Brain microvascular endothelial cell (primary cell): ENCODE results near the gene GEMIN5.

Experiments
- DNase-seq: peaks from one replicate; pipeline ENCODE4 v3.0.0-alpha.2; 2020
- H3K27ac ChIP-seq: fragments of 250-450 bp; sonication (Bioruptor Pico); 2 replicates; pipeline ENCODE4 v1.5.1; 2020; ENCODE audit warnings: mild to moderate bottlenecking, moderate library complexity
- H3K27me3 ChIP-seq: fragments of 250-450 bp; sonication (Bioruptor Pico); replicated peaks from 2 replicates; pipeline ENCODE4 v1.5.1; 2020; ENCODE audit warnings: mild to moderate bottlenecking
- H3K36me3 ChIP-seq: fragments of 250-450 bp; sonication (Bioruptor Pico); replicated peaks from 2 replicates; pipeline ENCODE4 v1.5.1; 2020; ENCODE audit warnings: mild to moderate bottlenecking
- H3K4me3 ChIP-seq: 2 replicates; pipeline ENCODE4 v1.5.1; 2011; ENCODE audit warnings: low read depth, mild to moderate bottlenecking, control low read depth, low read length, moderate library complexity
- in situ Hi-C: cut with HindIII; loops from 2 replicates; pipeline ENCODE4 v1.10.0; 2017; ENCODE audit warnings: low sequenced_read_pairs, low pct_ligation_motif_present
- TF ChIP-seq, protein P1 (sequence below): IDR thresholded peaks from 2 replicates; pipeline ENCODE4 v1.5.1; 2011; ENCODE audit warnings: low read depth, mild to moderate bottlenecking, moderate library complexity, low read length, control low read depth, inconsistent platforms; ENCODE audit errors: missing control alignments

GEMIN5 gene

DNA sequence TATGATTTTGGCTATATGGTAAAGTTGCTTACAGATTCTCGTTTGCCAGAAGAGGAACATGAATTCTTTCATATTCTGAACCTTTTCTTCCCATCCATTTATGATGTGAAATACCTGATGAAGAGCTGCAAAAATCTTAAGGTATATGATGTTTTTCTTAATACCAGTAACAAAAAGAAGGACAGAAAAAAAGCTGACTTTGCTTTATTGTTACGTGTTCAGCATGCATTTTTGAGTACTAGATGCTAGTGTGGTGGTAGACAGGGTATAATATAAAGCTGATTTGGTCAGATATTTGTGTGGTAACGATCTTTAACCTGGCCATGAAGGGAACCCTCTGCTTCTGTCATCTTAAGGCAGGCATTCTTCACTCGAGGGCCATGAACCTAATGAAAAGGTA is 66.3 kb downstream of the GEMIN5 start:
- in situ Hi-C loops, result no loop called here
- DNase-seq, result no peak
- Histone ChIP-seq H3K27me3 (no peaks in the 10 kb centered on the region), H3K4me3 (no peak overlapping the region), H3K27ac (no peak overlapping the region), H3K36me3 (peaks cover 39% of the 10 kb centered on the region)
- TF ChIP-seq, protein P1, sequence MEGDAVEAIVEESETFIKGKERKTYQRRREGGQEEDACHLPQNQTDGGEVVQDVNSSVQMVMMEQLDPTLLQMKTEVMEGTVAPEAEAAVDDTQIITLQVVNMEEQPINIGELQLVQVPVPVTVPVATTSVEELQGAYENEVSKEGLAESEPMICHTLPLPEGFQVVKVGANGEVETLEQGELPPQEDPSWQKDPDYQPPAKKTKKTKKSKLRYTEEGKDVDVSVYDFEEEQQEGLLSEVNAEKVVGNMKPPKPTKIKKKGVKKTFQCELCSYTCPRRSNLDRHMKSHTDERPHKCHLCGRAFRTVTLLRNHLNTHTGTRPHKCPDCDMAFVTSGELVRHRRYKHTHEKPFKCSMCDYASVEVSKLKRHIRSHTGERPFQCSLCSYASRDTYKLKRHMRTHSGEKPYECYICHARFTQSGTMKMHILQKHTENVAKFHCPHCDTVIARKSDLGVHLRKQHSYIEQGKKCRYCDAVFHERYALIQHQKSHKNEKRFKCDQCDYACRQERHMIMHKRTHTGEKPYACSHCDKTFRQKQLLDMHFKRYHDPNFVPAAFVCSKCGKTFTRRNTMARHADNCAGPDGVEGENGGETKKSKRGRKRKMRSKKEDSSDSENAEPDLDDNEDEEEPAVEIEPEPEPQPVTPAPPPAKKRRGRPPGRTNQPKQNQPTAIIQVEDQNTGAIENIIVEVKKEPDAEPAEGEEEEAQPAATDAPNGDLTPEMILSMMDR, result no peak

GRCh38 chr5:154868702-154869101 is 69.3 kb downstream of the GEMIN5 start:
- in situ Hi-C loops, result no loop called here
- TF ChIP-seq, protein P1, result peak; percentile 47
- no peak overlapping the region for H3K27ac ChIP-seq
- no peak overlapping the region for H3K4me3 ChIP-seq
- DNase-seq, result no peak
- H3K27me3 ChIP-seq, result no peaks in the 10 kb centered on the region
- H3K36me3 ChIP-seq, result peaks cover 39% of the 10 kb centered on the region

GRCh38 chr5:154866841-154867240 is 71.2 kb downstream of the GEMIN5 start:
- peaks cover 27% of the 10 kb centered on the region for H3K36me3 ChIP-seq
- no peak for DNase-seq
- in situ Hi-C loops, result no loop called here
- no peaks in the 10 kb centered on the region for H3K27me3 ChIP-seq
- H3K4me3 ChIP-seq, result no peak overlapping the region
- TF ChIP-seq, protein P1, result no peak
- H3K27ac ChIP-seq, result no peak overlapping the region

DNA sequence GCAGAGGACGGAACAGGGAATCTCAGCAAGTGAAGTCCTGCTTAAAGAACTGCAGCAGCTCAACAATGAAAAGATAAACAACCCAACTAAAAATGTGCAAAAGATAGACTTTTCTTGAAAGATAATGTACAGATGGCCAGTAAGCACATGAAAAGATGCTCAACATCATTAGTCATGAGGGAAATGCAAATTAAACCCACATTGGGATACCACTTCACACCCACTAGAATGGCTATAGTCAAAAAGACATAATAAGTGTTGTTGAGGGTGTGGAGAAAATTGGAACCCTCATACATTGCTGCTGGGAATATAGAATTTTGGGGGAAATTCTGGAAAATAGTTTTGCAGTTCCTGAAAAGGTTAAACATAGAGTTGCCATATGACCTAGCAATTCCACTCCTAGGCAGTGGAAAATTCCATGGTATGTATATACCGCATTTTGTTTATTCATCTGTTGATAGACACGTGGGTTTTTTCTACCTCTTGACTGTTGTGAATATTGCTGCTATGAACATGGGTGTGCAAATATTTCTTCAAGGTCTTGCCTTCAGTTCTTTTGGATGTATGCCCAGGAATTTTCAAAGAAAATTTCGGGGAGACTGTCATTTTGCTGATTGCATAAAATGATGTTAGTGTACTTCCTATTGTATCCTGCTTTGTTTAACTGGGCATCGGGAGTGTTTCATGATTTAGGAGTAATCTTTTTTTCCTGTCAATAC is 72.4 kb downstream of the GEMIN5 start:
- Histone ChIP-seq H3K36me3 (peaks cover 17% of the 10 kb centered on the region), H3K27me3 (no peaks in the 10 kb centered on the region), H3K27ac (no peak overlapping the region), H3K4me3 (no peak overlapping the region)
- DNase-seq, result no peak
- TF ChIP-seq, protein P1, result no peak
- in situ Hi-C loops, result no loop called here

GRCh38 chr5:154863291-154864080 is 74.5 kb downstream of the GEMIN5 start:
- in situ Hi-C loops, result no loop called here
- H3K4me3 ChIP-seq, result no peak overlapping the region
- peaks cover 16% of the 10 kb centered on the region for H3K36me3 ChIP-seq
- no peak for DNase-seq
- no peak overlapping the region for H3K27ac ChIP-seq
- TF ChIP-seq, protein P1, result no peak
- H3K27me3 ChIP-seq, result no peaks in the 10 kb centered on the region
